ENCODE measurements around the gene ETNPPL. TPM values are rescaled to one million over a fixed set of nuclear protein-coding genes. Genes with fewer than 3 reads are reported as not detected.

ETNPPL gene
- total RNA-seq, 8 experiments from 2014 or later, result 0.16 to 53.0 (median 0.62) TPM; not detected in 3

Other genes starting within 250 kb of the ETNPPL start
- gene RPL34, start 142.5 kb downstream of the ETNPPL start, total RNA-seq, result 1,000 to 10,000 TPM; 1,497 to 4,733 (median 2,711) TPM
- 100 to 1,000 TPM in 6 of 8 experiments, 10 to 100 TPM in 2; 94.5 to 241 (median 106) TPM for gene OSTC, start 112.5 kb downstream of the ETNPPL start, total RNA-seq

Data from motor neuron (in vitro differentiated cells).